HepG2 (cell line): ENCODE measurements around the gene ASF1B. TPM values are rescaled to one million over a fixed set of nuclear protein-coding genes. Genes with fewer than 3 reads are reported as not detected.

ENCODE experiments used
- ADNP ChIP-seq: sonication (generic); formaldehyde crosslinking; IDR thresholded peaks from 2 replicates; pipeline ENCODE4 v1.4.0; 2020; ENCODE audit warnings: missing genetic modification reagents
- EP300 ChIP-seq, 3 experiments: sonication (generic) in 1 of 3; formaldehyde crosslinking in 1 of 3; IDR thresholded peaks; 2 replicates each; pipeline versions ENCODE4 v1.5.1 to v1.6.1; 2011 to 2020; ENCODE audit warnings: low read depth in 2 of 3, low read length in 2 of 3, borderline replicate concordance in 1 of 3, improper control_type of control experiment in 1 of 3, mild to moderate bottlenecking in 1 of 3, missing genetic modification reagents in 1 of 3, moderate library complexity in 1 of 3
- FOXA1 ChIP-seq, 2 experiments: fragments of 450-650 bp in 1 of 2; sonication (generic) in 1 of 2; formaldehyde crosslinking in 1 of 2; IDR thresholded peaks; 2 replicates each; pipeline versions ENCODE4 v1.4.0 to v1.6.1; 2016 to 2020; ENCODE audit warnings: missing genetic modification reagents in 1 of 2
- HCFC1 ChIP-seq: fragments of 150-350 bp; IDR thresholded peaks from 2 replicates; pipeline ENCODE4 v1.6.1; 2014; ENCODE audit warnings: low read depth, low read length
- HOXA3 ChIP-seq: sonication (generic); formaldehyde crosslinking; IDR thresholded peaks from 2 replicates; pipeline ENCODE4 v1.5.0; 2020; ENCODE audit warnings: missing genetic modification reagents
- KIAA2018 ChIP-seq: sonication (generic); formaldehyde crosslinking; IDR thresholded peaks from 2 replicates; pipeline ENCODE4 v1.5.0; 2020; ENCODE audit warnings: mild to moderate bottlenecking, missing genetic modification reagents, borderline replicate concordance
- POLR2G ChIP-seq: fragments of 200-400 bp; formaldehyde crosslinking; IDR thresholded peaks from 2 replicates; pipeline ENCODE4 v1.6.1; 2018; ENCODE audit warnings: mild to moderate bottlenecking, low read depth, low read length, moderate library complexity
- SRY ChIP-seq: sonication (generic); formaldehyde crosslinking; IDR thresholded peaks from 2 replicates; pipeline ENCODE4 v1.8.0; 2022; ENCODE audit warnings: mild to moderate bottlenecking, missing genetic modification reagents
- YEATS2 ChIP-seq: sonication (generic); formaldehyde crosslinking; IDR thresholded peaks from 2 replicates; pipeline ENCODE4 v1.4.0; 2020; ENCODE audit warnings: missing genetic modification reagents, borderline replicate concordance
- ZNF136 ChIP-seq: sonication (generic); formaldehyde crosslinking; IDR thresholded peaks from 2 replicates; pipeline ENCODE4 v1.8.1; 2022; ENCODE audit warnings: low read depth, mild to moderate bottlenecking, moderate library complexity, missing genetic modification reagents
- ZNF225 ChIP-seq: sonication (generic); formaldehyde crosslinking; IDR thresholded peaks from 2 replicates; pipeline ENCODE4 v1.4.0; 2020; ENCODE audit warnings: mild to moderate bottlenecking, missing genetic modification reagents
- ZNF253 ChIP-seq: sonication (generic); formaldehyde crosslinking; IDR thresholded peaks from 2 replicates; pipeline ENCODE4 v1.8.0; 2022; ENCODE audit warnings: mild to moderate bottlenecking, missing genetic modification reagents, borderline replicate concordance
- ZNF282 ChIP-seq: fragments of 450-650 bp; IDR thresholded peaks from 2 replicates; pipeline ENCODE4 v1.6.1; 2018; ENCODE audit not compliant: partially characterized antibody
- ZNF563 ChIP-seq: sonication (generic); formaldehyde crosslinking; IDR thresholded peaks from 2 replicates; pipeline ENCODE4 v1.8.0; 2022; ENCODE audit warnings: mild to moderate bottlenecking, moderate library complexity, missing genetic modification reagents
- ZNF564 ChIP-seq: sonication (generic); formaldehyde crosslinking; IDR thresholded peaks from 2 replicates; pipeline ENCODE4 v1.8.1; 2023; ENCODE audit warnings: mild to moderate bottlenecking, missing genetic modification reagents
- ZNF567 ChIP-seq: sonication (generic); formaldehyde crosslinking; IDR thresholded peaks from 2 replicates; pipeline ENCODE4 v1.8.1; 2023; ENCODE audit warnings: mild to moderate bottlenecking, missing genetic modification reagents, borderline replicate concordance
- ZNF878 ChIP-seq: sonication (generic); formaldehyde crosslinking; IDR thresholded peaks from 2 replicates; pipeline ENCODE4 v1.8.1; 2023; ENCODE audit warnings: mild to moderate bottlenecking, missing genetic modification reagents, moderate library complexity
- polyA plus RNA-seq, 8 experiments: library from polyadenylated mRNA; depleted of rRNA in 3 of 8; stranded (reverse) in 7 of 8; unstranded in 1 of 8; fragments of >200 nt; fragmentation: Illumina TruSeq in 4 of 8; extraction: Trizol in 4 of 8; gene quantifications; 2 replicates each; pipeline versions ENCODE4 v1.2.1 to v1.2.3, GENCODE V29; 2011 to 2016; ENCODE audit warnings: low read depth in 4 of 8, missing spikeins in 1 of 8, mixed read lengths in 1 of 8; ENCODE audit not compliant: insufficient read depth in 1 of 8
- total RNA-seq, 5 experiments: library from RNA; depleted of rRNA; stranded (reverse); fragments of >200 nt; fragmentation: Illumina TruSeq; extraction: Trizol; gene quantifications; 2 replicates each; pipeline ENCODE4 v1.2.3, GENCODE V29; 2016; ENCODE audit warnings: low read depth in 1 of 5
- TF ChIP-seq, protein P1 (sequence below): sonication (generic); formaldehyde crosslinking; IDR thresholded peaks from 2 replicates; pipeline ENCODE4 v1.4.0; 2020; ENCODE audit warnings: missing genetic modification reagents, borderline replicate concordance

ASF1B gene
- total and polyA plus RNA-seq, 2 of the 13 experiments (the other 11 are each of a cell fraction or from before 2014, with no cell fraction given) = 18.2 to 24.8 TPM

GRCh38 chr19:14080887-14081796 lies 55.2 kb downstream of the ASF1B start (continued):
- TF ChIP-seq ZNF878 = 0 out of 2 replicates have a peak, but pooled peaks have one; percentile 37
- no peak for TF ChIP-seq ZNF567 (CRISPR knock-in tag)
- TF ChIP-seq ZNF563 (CRISPR knock-in tag) = peak; percentile 41; the same call in 1 of the 2 replicates
- TF ChIP-seq ZNF564 (CRISPR knock-in tag) = peak; percentile 80
- no peak for TF ChIP-seq ZNF136 (CRISPR knock-in tag)
- TF ChIP-seq, protein P1, sequence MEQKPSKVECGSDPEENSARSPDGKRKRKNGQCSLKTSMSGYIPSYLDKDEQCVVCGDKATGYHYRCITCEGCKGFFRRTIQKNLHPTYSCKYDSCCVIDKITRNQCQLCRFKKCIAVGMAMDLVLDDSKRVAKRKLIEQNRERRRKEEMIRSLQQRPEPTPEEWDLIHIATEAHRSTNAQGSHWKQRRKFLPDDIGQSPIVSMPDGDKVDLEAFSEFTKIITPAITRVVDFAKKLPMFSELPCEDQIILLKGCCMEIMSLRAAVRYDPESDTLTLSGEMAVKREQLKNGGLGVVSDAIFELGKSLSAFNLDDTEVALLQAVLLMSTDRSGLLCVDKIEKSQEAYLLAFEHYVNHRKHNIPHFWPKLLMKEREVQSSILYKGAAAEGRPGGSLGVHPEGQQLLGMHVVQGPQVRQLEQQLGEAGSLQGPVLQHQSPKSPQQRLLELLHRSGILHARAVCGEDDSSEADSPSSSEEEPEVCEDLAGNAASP (CRISPR knock-in tag) = peak; percentile 23; the same call in 1 of the 2 replicates
- no peak for TF ChIP-seq ZNF282
- peak; percentile 91 for TF ChIP-seq HCFC1
- TF ChIP-seq EP300 (IDR thresholded peaks at IDR 0.05; ENCODE audit: low read depth in 2 of 2, low read length in 2 of 2) = no peak
- TF ChIP-seq EP300 (CRISPR knock-in tag; IDR thresholded peaks at IDR 0.05; ENCODE audit: borderline replicate concordance) = peak; percentile 45; the same call in 1 of the 2 replicates
- TF ChIP-seq FOXA1 (IDR thresholded peaks at IDR 0.05) = no peak
- peak; percentile 55 for TF ChIP-seq FOXA1 (CRISPR knock-in tag; IDR thresholded peaks at IDR 0.05)
- TF ChIP-seq ZNF253 (CRISPR knock-in tag) = no peak
- peak; percentile 65; the same call in 1 of the 2 replicates for TF ChIP-seq SRY (CRISPR knock-in tag)
- peak; percentile 69; the same call in 1 of the 2 replicates for TF ChIP-seq YEATS2 (CRISPR knock-in tag)
- peak; percentile 76; the same call in 1 of the 2 replicates for TF ChIP-seq HOXA3 (CRISPR knock-in tag)
- TF ChIP-seq ADNP (CRISPR knock-in tag) = no peak
- TF ChIP-seq ZNF225 (CRISPR knock-in tag) = no peak
- peak; percentile 84 for TF ChIP-seq POLR2G
- no peak; the same call in 1 of the 2 replicates for TF ChIP-seq KIAA2018 (CRISPR knock-in tag)
